CMK (cell line): ENCODE results near the gene GOLGA6A.
"Not testable (repeated sequence)": the region's sequence is repeated elsewhere in the genome, so short reads cannot be mapped to it uniquely, and the experiment has no call there.

Experiments used
- DNase-seq: peaks from one replicate; pipeline ENCODE4 v3.0.0-alpha.2; 2010; ENCODE audit warnings: low read depth

Gene GOLGA6A, protein sequence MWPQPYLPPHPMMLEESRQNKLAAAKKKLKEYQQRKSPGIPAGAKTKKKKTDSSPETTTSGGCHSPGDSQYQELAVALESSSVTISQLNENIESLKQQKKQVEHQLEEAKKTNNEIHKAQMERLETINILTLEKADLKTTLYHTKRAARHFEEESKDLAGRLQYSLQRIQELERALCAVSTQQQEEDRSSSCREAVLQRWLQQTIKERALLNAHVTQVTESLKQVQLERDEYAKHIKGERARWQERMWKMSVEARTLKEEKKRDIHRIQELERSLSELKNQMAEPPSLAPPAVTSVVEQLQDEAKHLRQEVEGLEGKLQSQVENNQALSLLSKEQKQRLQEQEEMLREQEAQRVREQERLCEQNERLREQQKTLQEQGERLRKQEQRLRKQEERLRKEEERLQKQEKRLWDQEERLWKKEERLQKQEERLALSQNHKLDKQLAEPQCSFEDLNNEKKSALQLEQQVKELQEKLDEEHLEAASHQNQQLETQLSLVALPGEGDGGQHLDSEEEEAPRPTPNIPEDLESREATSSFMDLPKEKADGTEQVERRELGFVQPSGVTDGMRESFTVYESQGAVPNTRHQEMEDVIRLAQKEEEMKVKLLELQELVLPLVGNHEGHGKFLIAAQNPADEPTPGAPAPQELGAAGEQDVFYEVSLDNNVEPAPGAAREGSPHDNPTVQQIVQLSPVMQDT

DNA sequence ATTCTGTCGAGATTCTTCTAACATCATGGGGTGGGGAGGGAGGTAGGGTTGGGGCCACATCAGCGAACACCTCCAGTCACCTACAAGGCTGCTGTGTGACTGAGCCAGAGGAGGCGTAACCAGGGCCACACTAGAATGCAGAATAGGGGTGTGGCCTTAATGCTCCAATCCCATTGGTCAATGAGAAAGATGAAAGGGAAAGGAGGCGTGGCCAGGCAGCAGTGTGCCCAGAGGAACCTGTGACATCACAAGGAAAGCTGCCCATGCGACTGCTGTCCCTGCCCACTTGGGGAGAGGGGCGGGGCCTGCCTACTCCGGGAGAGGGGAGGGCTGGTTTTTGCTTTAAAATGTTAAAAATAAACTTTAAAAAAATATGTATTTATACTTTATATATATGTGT, at the start of gene GOLGA6A:
GOLGA6A (minus strand) TSS at position 101 of the 400 bp plus-strand sequence; CDS start at position 60, 41 bp downstream.
- DNase-seq = not testable (repeated sequence)

DNA sequence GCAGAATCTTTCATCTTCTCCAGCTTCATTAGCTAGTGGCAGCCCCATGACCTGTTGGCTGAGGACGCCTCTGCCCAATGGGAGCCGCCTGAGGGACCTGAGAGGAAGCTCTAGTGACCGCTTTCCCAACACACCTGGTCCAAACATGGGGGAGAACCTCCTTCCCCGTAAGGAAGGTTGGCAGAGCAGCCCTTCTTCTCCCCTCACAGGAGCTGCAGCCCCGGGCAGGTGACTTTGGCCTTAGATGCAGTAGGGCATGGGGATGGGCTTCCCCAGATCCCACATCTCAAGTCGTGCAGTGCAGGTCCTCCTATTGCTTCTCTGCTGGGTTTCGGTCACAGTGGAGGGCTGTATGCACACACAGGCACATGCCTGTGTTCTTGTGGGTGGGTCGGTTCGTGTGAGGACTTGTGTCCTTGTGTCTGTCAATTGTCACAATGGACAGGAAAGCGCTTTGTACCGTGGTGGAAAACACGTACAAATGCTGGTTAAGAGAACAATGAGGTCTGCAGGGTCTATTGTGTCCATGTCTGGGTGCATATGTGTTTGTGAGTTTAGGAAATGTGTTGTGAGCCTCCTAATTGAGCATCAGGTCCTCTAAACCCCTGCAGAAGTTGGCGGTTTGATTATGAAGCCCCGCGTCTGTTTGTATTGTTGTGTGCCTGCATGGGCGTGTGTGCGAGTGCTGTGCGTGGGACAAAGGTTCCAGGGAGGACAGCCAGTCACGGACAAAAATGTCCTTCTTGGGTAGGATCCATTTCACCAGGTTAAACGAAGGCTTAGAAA, 49.5 kb upstream of the GOLGA6A start:
- no peak for DNase-seq

DNA sequence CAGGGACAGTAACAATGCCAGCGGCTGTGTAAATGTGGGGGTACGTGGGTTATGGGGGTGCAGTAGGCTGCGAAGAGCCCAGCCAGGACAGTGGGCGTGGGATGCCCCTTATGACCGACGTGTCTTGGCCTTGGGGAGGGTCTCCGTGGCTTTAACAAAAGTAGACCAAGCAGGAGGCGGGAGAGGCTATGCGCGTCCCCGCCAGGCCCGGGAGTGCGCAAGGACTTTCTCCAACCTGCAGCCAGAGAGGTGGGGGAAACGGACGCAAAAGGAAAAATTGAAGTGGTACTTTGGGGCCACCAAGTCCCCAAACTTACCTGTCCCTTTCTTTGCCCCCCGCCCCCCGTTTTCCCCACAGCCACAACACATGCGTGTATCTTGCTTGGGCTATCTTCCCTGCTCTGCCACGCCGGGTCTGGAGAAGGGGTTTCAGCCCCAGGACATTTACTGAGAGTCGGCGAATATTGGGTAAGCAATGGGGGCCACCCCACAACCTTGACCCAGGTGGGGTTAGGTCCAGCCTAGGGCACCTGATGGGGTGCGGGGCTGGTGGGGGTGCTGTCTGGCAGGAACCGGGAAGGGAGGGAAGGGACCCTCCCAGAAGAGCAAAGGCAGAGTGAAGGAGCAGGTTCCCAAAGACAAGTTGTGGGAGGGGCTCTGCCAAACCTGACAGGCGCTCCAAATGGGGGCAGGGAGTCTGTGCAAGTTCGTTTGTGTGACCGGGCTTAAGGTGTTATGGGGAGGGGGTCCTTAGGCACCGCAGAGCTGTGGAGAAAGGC, 48.7 kb upstream of the GOLGA6A start:
- no peak for DNase-seq

DNA sequence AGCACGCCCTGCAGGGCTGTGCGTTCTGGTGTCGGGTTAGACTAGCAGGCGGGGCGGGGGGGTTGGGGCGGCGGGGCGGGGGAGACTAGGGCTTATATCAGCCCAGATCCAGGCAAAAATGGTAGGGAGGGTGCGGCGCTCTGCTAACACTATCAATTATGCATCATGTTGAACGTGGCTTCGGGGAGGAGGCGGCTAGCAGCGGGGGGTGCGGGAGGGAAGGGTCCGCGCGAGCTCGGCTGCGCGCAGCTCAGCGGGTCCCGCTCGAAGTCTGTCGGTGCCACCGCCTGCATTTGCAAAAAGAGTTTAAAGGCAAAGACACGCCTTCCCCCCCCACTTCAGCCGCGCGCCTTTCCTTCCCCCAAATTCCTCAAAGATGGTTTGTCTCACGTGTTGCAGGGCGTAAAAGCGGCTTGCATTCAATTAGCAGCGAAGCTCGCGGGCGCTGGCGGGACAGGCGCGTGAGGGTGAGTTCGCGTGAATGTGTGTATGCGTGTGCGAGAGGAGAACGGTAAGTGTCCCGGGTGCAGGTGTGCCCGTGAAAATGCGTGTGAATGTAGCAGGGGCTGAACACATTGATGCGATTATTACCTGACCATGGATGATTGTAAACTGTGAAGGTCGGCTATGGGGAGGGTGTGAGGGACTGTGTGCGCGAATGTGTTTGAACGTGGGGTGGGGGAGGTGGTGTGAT, 48.0 kb upstream of the GOLGA6A start, which contains the start of gene ISLR2:
ISLR2 (plus strand) TSS at position 432 of the 694 bp plus-strand sequence. CDS start 2,169 bp downstream, outside the sequence.
- no peak for DNase-seq

DNA sequence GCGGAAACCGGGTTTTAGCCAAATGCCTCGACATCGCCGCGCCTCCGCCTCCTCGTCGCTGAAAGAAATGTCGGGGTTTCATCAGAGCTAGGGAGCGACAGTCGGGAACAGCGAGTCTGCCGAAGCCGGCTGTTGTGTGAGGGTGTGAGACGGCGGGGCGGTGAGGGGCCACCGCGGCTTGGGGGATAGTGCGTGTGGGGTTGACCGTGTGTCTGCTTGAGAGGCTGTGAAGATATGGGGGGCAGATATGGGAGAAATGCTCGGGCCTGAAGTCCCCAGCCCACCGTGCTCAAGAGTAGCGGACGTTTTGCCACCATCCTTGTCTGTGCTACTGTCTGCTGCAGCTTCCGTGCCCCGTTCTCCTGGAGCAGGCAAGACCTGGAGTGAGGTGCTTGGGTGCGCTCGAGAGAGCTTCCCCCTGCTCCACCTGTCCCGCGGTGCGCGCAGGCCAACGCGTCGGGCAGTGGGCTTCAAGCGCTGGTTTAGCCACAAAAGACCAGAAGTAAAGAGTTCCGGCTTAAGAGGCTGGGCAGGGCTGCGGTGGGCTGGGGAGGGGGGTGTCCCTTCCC, 47.3 kb upstream of the GOLGA6A start:
- no peak for DNase-seq

DNA sequence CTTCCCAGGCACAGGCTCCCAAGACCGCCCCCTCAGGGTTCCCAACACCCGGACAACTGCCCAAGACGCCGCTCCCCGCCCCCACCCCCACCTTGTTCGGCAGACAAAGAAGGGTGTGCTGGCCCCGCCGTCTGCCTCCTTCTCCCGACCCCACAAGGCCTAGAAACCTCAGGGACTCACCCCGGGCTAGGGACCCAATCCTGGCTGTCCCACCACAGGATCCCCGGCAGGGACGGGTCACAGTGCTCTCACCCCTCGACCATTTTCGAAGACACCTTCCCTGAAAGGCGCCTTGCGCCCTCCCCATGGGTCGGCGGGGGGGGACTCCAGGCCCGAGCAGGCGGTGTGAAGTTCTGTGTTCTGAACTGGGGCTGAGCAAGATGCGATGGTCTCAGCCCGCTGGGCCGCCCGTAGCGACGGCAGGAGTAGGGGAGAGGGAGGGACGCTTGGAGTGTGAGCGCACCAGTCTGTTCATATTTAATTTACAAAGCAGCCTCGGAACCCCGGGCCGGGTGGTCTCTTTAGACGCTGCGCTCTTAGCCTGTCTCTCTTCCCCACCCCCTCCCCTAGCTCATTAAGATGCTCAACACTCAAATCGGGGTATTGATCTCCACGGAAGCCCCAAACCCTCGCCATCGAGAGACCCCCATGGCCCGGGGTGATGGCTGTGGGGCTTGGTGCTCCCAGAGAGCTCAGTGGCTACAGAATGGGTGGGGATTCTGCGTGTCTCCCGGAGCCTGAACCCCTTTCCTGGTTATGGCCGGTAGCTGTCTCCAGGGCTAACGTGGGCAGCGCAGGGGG, 46.6 kb upstream of the GOLGA6A start:
- no peak for DNase-seq

DNA sequence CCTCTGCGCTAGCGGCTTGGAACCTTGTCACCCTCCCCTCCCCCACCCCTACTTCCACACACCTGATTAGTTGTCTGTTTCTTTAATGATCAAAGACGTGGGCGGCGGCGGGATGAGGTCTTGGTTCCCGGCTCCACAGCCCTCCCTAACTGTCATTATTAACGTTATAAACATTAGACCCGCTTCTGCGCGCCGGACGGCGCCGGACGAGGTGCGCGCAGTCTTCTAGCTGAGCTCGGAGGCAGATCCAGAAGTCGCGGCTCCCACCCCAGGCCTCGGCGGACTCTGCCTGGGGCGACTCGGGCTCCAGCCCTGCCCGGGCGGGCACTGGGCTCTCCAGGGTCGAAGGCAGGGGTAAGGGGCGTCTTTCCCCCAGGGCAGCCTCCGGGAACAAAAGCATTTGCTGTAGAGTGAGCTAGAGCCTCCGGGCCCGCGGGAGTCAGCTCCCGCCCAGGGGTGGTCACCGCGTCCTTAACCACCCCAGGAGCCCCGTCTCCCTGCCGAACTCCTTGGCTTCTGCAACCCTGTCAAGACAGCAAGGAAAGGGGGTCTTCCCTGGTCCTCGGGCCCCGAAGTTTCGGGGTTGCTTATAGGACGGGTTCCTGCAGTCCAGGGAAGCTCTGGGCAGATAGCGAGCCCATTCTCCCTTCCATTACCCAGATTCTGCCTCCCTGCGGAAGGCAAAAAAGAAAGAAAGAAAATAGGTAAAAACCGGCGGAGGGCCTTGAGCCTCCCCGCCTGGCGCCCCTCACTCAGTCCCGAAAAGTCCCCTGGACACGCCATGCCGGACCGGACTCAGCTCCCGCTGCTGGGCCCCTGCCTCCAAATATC, 45.8 kb upstream of the GOLGA6A start:
- DNase-seq = no peak

DNA sequence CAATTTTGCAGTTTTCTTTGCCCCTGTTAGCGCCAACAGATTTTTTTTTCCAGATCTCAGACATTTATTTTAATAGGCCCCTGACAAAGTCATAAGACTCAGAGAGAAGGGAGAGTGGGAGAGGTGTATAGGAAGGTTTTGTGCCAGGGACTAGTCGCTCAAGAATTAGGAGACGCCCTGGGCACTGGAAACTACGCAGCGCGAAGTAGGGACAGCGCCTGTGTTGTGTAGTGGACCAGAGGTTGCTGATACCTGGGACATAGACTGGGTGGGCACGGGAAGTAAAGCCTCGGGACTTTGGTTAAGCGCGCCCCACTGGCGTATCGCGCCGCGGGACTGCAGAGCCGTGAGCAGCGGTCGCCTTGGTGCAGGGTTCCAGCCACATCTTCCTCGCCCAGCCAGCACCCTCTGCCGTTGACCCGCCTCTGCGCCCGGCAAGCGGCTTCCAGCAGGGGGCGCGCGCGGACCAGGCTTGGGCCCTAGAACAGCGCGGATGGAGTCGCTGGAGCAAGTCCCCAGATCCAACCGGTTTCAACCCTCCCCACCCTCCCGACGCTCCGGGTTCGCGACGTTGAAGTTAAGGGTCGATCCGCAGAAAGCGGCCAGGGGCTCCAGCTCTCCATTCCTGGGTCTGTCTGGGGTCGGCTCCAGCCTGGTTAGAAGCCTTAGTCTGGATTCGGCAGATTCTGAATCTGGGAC, 45.1 kb upstream of the GOLGA6A start:
- DNase-seq = peak; percentile 76

DNA sequence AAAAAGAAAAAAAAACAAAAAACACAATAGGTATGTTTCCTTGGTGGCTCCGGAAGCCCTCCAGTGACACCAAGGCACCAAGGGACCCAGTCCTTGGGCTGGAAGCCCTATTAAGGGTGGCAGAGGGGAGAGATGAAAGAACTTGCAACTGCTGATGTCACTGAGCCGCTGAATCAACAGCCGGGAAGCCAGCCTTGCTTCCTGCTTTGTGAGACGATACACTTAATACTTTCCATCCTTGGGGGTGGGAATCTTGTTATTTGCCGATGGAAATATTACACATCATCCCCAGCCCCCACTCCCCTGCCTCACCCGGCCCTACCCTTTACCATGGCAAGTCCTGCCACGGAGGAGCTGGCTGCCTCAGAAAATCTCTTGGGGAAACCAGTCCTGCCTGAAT, 42.4 kb upstream of the GOLGA6A start:
- no peak for DNase-seq

DNA sequence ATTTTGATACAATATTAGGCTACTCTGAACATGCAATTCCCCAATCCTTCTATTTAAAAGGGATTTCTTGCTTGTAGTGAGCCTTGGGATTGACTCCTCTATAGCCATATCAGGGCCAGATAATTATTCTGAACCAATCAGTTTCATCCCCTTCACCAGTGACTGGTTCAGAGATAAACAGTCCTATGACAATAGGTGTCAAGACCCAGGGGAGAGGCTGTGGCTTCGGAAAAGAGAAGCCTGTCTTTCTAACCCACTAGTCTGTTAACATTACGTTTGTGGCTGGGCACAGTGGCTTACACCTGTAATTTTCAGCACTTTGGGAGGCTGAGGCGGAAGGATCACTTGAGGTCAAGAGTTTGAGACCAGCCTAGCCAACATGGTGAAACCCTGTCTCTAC, 41.8 kb upstream of the GOLGA6A start:
- no peak for DNase-seq

DNA sequence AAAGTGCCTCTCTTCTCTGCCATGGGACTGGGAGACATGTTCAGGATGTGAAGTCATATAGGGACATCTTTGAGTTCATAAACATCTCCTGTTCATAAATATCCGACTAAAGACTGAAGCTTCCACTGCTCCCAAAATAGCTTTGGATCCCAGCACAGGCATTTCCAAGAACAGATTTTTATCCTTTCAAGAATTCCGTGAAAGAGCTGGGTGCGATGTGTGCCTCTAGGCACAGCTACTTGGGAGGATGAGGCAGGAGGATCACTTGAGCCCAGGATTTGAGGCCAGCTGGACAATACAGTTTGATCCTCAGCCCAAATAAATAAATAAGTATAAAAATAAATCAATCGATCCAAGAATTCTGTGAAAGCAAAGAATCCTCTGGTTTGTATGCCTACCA, 41.3 kb upstream of the GOLGA6A start:
- DNase-seq = no peak

DNA sequence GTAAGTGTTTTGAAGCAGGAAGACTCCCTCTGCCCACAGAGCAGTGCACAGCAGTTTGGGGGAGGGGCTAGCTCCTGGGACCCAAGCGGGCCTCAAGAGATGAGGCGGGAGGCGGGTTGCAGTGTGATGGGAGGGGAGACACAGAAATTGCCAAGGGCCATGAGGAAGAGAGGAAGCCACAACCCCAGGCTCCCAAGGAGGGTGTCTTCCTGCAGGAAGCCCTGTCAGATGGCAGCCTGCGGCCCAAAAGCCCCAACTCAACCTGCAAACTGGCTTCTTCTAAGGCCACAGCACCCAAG, 40.7 kb upstream of the GOLGA6A start:
- DNase-seq = peak; percentile 72

DNA sequence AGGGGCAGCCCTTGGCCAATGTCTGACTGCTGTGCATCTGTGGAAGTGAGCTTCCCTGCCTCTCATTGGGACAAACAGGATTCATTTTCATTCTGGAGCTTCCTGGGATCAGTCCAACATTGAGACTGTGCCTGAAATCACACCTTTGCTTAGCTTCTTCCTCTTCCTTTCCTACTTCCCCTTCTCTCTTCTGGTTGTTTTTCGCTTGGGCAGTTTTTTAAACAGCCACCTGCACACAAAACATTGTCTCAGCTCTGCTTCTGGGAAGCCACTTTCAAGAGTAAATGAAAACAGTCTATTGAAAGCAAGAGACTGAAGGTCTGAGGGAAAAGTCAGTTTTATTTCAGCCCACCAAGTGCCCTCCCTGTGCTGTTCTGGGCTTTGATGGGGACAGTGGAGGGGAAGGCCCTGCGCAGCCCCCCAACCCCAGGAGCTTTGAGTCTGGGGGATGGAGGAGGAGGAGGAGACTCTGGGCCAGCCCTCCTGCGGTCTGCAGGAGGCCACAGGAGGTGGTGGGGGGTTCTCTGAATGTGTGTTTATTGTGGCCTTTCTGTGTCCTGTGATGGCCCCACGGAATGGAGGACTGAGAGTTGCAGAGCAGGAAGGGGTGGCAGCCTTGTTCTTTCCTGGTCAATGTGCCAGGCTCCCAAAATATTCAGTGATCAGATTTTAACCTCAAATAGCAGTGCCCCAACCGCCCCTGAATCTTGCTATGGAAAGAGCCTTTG, 40.2 kb upstream of the GOLGA6A start:
- no peak for DNase-seq

DNA sequence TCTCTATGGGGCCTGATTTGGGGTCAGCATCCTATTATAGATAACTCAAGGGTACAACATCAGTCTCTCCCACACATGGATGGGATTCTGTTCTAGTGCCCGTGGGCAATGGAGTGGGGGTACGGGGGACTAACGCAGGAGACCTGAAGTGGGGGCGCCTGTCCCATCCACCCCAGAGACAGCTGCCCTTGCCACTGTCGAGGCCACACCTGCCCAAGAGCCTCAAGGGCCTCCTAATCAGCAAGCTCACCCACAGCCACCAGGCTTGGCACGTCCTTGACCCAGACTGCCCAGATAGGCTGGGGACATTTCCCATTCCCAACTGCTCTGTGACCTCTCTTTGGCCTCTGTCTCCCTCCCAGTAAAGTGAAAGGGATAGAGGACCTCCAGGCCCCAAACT, 39.5 kb upstream of the GOLGA6A start:
- no peak for DNase-seq

DNA sequence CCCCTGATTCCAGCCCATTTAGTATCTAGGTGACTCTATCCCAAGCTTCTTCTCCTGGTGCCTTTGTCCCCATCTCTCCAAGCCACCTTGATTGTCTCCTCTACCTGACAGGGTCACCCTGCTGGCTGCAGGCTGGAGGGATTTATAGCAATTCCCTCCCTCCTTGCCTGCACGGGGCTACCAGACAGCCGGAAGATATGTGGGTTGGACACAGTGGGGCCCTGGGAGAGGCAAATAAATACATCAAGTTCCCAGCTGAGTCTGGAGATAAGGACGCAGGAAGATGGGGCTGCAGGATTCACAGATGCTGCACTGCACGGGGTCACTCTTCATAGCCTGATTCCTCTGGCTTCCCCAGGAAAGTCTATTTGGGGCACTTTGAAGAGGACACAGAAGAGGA, 38.7 kb upstream of the GOLGA6A start:
- DNase-seq = peak; percentile 4

DNA sequence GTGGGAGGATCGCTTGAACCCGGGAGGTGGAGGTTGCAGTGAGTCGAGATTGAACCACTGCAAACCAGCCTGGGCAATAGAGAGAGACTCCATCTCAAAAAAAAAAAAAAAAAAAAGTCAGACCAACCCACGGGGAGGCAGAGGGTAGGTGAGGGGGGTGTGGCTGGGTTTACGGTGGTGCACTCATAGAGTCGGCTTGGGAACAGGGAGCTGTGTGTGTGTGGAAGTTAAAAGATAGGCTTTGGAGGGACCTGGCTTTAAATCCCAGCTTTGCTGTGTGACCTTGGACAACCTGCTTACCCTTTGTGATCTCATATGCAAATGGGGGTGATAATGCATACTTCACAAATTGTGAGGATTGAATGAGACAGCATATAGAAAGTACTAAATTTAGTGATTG, 38.1 kb upstream of the GOLGA6A start:
- DNase-seq = no peak

DNA sequence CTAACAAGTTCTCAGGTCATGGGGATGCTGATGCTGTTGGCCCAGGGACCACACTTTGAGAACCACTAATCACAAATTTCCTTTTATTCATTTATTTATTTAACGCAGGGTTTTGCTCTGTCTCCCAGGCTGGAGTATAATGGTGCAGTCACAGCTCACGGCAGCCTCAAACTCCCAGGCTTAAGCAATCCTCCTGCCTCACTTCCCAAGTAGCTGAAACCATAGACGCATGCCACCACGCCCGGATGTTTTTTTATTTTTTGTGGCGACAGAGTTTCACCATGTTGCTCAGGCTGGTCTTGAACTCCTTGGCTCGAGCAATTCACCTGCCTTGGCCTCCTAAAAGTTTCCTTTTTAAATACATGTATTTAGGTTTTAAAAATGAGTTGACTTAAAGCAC, 27.4 kb upstream of the GOLGA6A start:
- DNase-seq = no peak

DNA sequence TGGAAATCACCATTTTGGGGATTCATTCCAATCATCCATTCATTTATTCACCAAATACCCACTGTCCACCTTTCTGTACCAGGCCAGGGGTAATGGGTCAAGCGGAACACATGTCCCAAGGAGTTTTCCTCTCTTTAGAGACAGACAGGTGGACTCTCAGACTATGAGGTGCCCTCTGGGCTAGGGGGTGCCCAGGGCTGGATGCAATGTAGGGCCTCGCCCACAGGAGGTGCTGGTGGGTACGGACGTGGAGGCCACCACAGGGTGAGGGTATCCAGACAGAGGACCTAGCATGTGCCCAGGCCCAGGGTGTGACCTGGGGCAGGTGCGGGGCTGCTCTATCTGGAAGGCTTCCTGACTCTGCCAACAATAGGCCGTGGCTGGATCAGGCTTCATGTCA, 26.3 kb upstream of the GOLGA6A start:
- not testable (repeated sequence) for DNase-seq
